GM19438 (cell line): Measurements from ENCODE around the gene PYM1.
"Not testable (repeated sequence)": the region's sequence is repeated elsewhere in the genome, so short reads cannot be mapped to it uniquely, and the experiment has no call there.

Experiments
- ATAC-seq: cut with Tn5 transposase; IDR thresholded peaks from one replicate; pipeline ENCODE4 v1.9.1; 2021; ENCODE audit warnings: low read depth; ENCODE audit not compliant: unreplicated experiment

PYM1 gene

GRCh38 chr12:55915482-55915859, 12.2 kb downstream of the PYM1 start:
- no peak for ATAC-seq

- ATAC-seq: no peak
Measured at GRCh38 chr12:55912908-55913307, 14.8 kb downstream of the PYM1 start.

- no peak for ATAC-seq
Measured at GRCh38 chr12:55909513-55909884, 18.2 kb downstream of the PYM1 start.

- ATAC-seq: no peak
Measured at GRCh38 chr12:55908726-55909512, 18.8 kb downstream of the PYM1 start.

- ATAC-seq: no peak
Measured at GRCh38 chr12:55906056-55906455, 21.6 kb downstream of the PYM1 start.

- no peak for ATAC-seq
Measured at GRCh38 chr12:55901881-55902490, 25.7 kb downstream of the PYM1 start.

- no peak for ATAC-seq
Measured at GRCh38 chr12:55899082-55899481, 28.6 kb downstream of the PYM1 start.

- no peak for ATAC-seq
Measured at GRCh38 chr12:55893723-55894122, 34.0 kb downstream of the PYM1 start.

- ATAC-seq: no peak
Measured at GRCh38 chr12:55891310-55891709, 36.4 kb downstream of the PYM1 start.

GRCh38 chr12:55885113-55885512, 42.6 kb downstream of the PYM1 start:
- no peak for ATAC-seq

- ATAC-seq: no peak
Measured at GRCh38 chr12:55877824-55878223, 49.9 kb downstream of the PYM1 start.

- no peak for ATAC-seq
Measured at GRCh38 chr12:55875704-55876467, 51.8 kb downstream of the PYM1 start.

GRCh38 chr12:55874443-55874842, 53.3 kb downstream of the PYM1 start:
- ATAC-seq: no peak

GRCh38 chr12:55866454-55867004, 61.2 kb downstream of the PYM1 start:
- not testable (repeated sequence) for ATAC-seq

GRCh38 chr12:55865327-55865726, 62.4 kb downstream of the PYM1 start:
- ATAC-seq: no peak

GRCh38 chr12:55862931-55863330, 64.8 kb downstream of the PYM1 start:
- ATAC-seq: not testable (repeated sequence)

GRCh38 chr12:55862286-55862685, 65.4 kb downstream of the PYM1 start:
- ATAC-seq: no peak

- ATAC-seq: no peak
Measured at GRCh38 chr12:55861871-55862270, 65.8 kb downstream of the PYM1 start.

GRCh38 chr12:55861396-55861795, 66.3 kb downstream of the PYM1 start:
- no peak for ATAC-seq

GRCh38 chr12:55852740-55853139, 75.0 kb downstream of the PYM1 start:
- ATAC-seq: no peak
